ENCODE results near the gene PAPOLG. TPM values are rescaled to one million over a fixed set of nuclear protein-coding genes. Genes with fewer than 3 reads are reported as not detected.

PAPOLG gene
- total and polyA plus RNA-seq, 9 donors: 8.0 to 18.4 (median 15.5) TPM

DNA sequence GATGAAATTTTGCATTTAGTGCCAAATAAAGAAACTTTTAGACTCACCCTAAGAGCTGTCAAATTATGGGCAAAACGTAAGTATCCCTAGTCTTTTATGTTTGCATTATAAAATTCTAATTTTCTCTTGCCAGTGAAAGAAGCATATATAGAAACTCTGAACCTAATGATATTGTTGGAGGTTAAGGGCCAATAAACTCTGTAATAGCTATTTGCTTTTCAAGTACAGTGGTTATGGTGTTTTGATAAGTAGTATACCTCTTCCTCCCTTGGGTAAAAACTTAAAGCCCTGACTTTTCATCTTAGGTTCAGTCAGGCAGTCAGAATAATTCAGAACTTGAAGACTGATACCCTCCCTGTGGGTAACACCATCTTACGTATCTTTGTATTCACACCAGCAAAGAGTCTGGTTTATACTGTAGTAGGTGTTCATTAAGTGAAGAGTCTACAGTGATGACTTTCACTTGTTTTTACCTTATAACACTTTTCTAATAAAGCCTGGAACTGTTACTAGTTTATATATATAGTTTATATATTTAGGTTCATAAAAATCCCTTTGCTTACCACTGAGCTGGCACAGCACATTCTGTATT, 19.1 kb downstream of the PAPOLG start:
- intact Hi-C loops (cut with DNase I): no loop called here
- H3K4me3 ChIP-seq: no peak overlapping the region
- H3K4me1 ChIP-seq (ENCODE audit: insufficient read depth): no peaks in the 10 kb centered on the region
- no peaks in the 10 kb centered on the region for H3K36me3 ChIP-seq
- H3K9me3 ChIP-seq: no peaks in the 10 kb centered on the region
- no peaks in the 10 kb centered on the region for H3K27me3 ChIP-seq
- TF ChIP-seq POLR2A (IDR thresholded peaks at IDR 0.05) (no peak), EP300 (IDR thresholded peaks at IDR 0.05) (no peak)
- TF ChIP-seq, protein P1, sequence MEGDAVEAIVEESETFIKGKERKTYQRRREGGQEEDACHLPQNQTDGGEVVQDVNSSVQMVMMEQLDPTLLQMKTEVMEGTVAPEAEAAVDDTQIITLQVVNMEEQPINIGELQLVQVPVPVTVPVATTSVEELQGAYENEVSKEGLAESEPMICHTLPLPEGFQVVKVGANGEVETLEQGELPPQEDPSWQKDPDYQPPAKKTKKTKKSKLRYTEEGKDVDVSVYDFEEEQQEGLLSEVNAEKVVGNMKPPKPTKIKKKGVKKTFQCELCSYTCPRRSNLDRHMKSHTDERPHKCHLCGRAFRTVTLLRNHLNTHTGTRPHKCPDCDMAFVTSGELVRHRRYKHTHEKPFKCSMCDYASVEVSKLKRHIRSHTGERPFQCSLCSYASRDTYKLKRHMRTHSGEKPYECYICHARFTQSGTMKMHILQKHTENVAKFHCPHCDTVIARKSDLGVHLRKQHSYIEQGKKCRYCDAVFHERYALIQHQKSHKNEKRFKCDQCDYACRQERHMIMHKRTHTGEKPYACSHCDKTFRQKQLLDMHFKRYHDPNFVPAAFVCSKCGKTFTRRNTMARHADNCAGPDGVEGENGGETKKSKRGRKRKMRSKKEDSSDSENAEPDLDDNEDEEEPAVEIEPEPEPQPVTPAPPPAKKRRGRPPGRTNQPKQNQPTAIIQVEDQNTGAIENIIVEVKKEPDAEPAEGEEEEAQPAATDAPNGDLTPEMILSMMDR (IDR thresholded peaks at IDR 0.05): no peak
- 85 to 92% (median 88%) methylated on average over 2 of the region's 2 CpGs for WGBS, 3 donors
- DNase-seq: no peak
- H3K27ac ChIP-seq: no peak overlapping the region

DNA sequence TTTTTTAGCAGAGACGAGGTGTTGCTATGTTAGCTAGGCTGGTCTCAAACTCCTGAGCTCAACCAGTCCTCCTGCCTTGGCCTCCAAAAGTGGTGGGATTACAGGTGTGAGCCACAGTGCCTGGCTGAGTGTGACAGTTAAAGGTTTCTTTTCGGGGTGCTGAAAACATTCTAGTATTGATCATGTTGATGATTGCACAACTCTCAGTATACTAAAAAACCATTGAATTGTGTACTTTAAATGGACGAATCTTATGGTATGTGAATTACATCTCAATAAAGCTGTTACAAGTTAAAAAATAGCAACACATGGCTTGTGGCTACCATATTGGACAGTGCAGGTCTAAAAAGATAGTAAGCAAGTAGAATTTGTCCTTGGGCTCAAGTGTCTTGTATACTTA, 22.3 kb downstream of the PAPOLG start:
- no peaks in the 10 kb centered on the region for H3K4me1 ChIP-seq (ENCODE audit: insufficient read depth)
- no peaks in the 10 kb centered on the region for H3K9me3 ChIP-seq
- TF ChIP-seq EP300 (IDR thresholded peaks at IDR 0.05): no peak
- TF ChIP-seq, protein P1 (IDR thresholded peaks at IDR 0.05): no peak
- no peak for TF ChIP-seq POLR2A (IDR thresholded peaks at IDR 0.05)
- no peaks in the 10 kb centered on the region for H3K36me3 ChIP-seq
- intact Hi-C loops (cut with DNase I): no loop called here
- 93 to 95% (median 94%) methylated on average over 3 of the region's 3 CpGs for WGBS, 3 donors
- no peak overlapping the region for H3K27ac ChIP-seq
- no peak for DNase-seq
- H3K27me3 ChIP-seq: no peaks in the 10 kb centered on the region
- no peak overlapping the region for H3K4me3 ChIP-seq

DNA sequence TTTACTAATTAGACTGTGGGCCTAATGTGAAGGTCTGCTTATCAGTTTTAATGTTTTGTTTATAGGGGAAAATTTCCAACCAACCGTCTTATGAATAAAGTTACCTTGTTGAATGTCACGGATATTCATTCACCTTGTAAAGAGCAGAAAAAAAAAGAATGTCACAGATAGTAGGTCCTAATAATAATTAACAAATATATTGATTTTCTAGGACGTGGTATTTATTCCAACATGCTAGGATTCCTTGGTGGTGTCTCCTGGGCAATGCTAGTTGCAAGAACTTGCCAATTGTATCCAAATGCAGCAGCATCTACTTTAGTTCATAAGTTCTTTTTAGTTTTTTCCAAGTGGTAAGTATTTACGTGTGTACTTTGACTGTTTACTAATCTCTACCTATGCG, 23.4 kb downstream of the PAPOLG start:
- no peak for DNase-seq
- no peak overlapping the region for H3K4me3 ChIP-seq
- H3K27ac ChIP-seq: no peak overlapping the region
- TF ChIP-seq EP300 (IDR thresholded peaks at IDR 0.05) (no peak), POLR2A (IDR thresholded peaks at IDR 0.05) (no peak)
- TF ChIP-seq, protein P1 (IDR thresholded peaks at IDR 0.05): no peak
- H3K9me3 ChIP-seq: no peaks in the 10 kb centered on the region
- H3K27me3 ChIP-seq: no peaks in the 10 kb centered on the region
- 85 to 91% (median 88%) methylated on average over 5 of the region's 5 CpGs for WGBS, 3 donors
- H3K36me3 ChIP-seq: no peaks in the 10 kb centered on the region
- intact Hi-C loops (cut with DNase I): no loop called here
- no peaks in the 10 kb centered on the region for H3K4me1 ChIP-seq (ENCODE audit: insufficient read depth)

DNA sequence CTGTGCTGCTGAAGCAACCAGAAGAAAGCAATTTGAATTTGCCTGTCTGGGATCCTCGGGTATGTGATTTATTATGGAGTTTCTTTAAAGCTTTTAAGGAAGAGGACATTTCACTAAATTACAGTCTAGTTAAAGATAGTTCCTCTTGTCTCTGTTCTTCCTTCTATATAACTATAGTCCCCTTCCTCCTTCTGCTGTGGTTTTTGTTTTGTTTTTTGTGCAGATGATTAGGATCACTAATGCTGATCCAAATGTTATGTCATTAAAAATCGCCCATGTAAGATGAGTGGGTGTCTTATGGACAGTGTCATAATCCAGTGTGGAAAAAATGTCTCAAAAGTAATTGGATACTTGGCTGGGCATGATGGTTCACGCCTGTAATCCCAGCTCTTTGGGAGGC, 24.7 kb downstream of the PAPOLG start:
- Histone ChIP-seq H3K36me3 (no peaks in the 10 kb centered on the region), H3K4me3 (no peak overlapping the region), H3K9me3 (no peaks in the 10 kb centered on the region), H3K27me3 (no peaks in the 10 kb centered on the region), H3K27ac (no peak overlapping the region), H3K4me1 (ENCODE audit: insufficient read depth) (no peaks in the 10 kb centered on the region)
- no peak for DNase-seq
- TF ChIP-seq EP300 (IDR thresholded peaks at IDR 0.05): no peak
- TF ChIP-seq, protein P1 (IDR thresholded peaks at IDR 0.05): no peak
- WGBS, 3 donors: 75 to 80% (median 79%) methylated on average over 3 of the region's 3 CpGs
- intact Hi-C loops (cut with DNase I): no loop called here
